ENCODE measurements around the gene INTS12.

Gene INTS12

GRCh38 chr4:105679186-105679585, 29.3 kb downstream of the INTS12 start:
- no peak for DNase-seq

GRCh38 chr4:105677709-105678108, 30.8 kb downstream of the INTS12 start:
- DNase-seq = no peak

- no peak for DNase-seq
These were observed 34.5 kb downstream of the INTS12 start for GRCh38 chr4:105674011-105674410.

- no peak for DNase-seq
These were observed 37.2 kb downstream of the INTS12 start for GRCh38 chr4:105671301-105671700.

GRCh38 chr4:105670684-105671083, 37.8 kb downstream of the INTS12 start:
- DNase-seq = no peak

GRCh38 chr4:105666693-105667092, 41.8 kb downstream of the INTS12 start:
- peak; percentile 68 for DNase-seq

- DNase-seq = peak; percentile 29
These were observed 45.4 kb downstream of the INTS12 start for GRCh38 chr4:105662935-105663675.

GRCh38 chr4:105661028-105661427, 47.5 kb downstream of the INTS12 start:
- no peak for DNase-seq

- DNase-seq = no peak
These were observed 49.3 kb downstream of the INTS12 start for GRCh38 chr4:105659190-105659589.

GRCh38 chr4:105657117-105657765, 51.2 kb downstream of the INTS12 start:
- no peak for DNase-seq

- DNase-seq = no peak
These were observed 56.1 kb downstream of the INTS12 start for GRCh38 chr4:105652286-105652888.

GRCh38 chr4:105651884-105652283, 56.6 kb downstream of the INTS12 start:
- no peak for DNase-seq

- DNase-seq = peak; percentile 88
These were observed 58.3 kb downstream of the INTS12 start for GRCh38 chr4:105650190-105650589.

- peak; percentile 10 for DNase-seq
These were observed 63.0 kb downstream of the INTS12 start for GRCh38 chr4:105645440-105645839.

GRCh38 chr4:105644257-105644656, 64.2 kb downstream of the INTS12 start:
- peak; percentile 17 for DNase-seq

- no peak for DNase-seq
These were observed 66.6 kb downstream of the INTS12 start for GRCh38 chr4:105641845-105642244.

GRCh38 chr4:105637408-105638176, 70.9 kb downstream of the INTS12 start:
- peak; percentile 88 for DNase-seq

GRCh38 chr4:105634402-105635080, 73.9 kb downstream of the INTS12 start:
- DNase-seq = no peak

GRCh38 chr4:105633241-105633640, 75.2 kb downstream of the INTS12 start:
- no peak for DNase-seq

Data from OCI-M1 (cell line).